K562 (cell line): Measurements from ENCODE around the gene ALDH5A1. TPM values are rescaled to one million over a fixed set of nuclear protein-coding genes. Genes with fewer than 3 reads are reported as not detected.

Source experiments
- ARID3A ChIP-seq: IDR thresholded peaks from 2 replicates; pipeline ENCODE4 v1.6.1; 2012; ENCODE audit warnings: low read depth, low read length, improper control_type of control experiment, borderline replicate concordance
- BCL6 ChIP-seq: fragments of 250-450 bp; sonication (Bioruptor Pico); IDR thresholded peaks from 2 replicates; pipeline ENCODE4 v1.4.0; 2020
- CBFA2T2 ChIP-seq: fragments of 450-650 bp; conservative IDR thresholded peaks from 2 replicates; pipeline ENCODE4 v1.6.1; 2017; ENCODE audit warnings: mild to moderate bottlenecking
- CBFA2T3 ChIP-seq: fragments of 450-650 bp; IDR thresholded peaks from 2 replicates; pipeline ENCODE4 v1.6.1; 2017
- EP400 ChIP-seq: fragments of 450-650 bp; IDR thresholded peaks from 2 replicates; pipeline ENCODE4 v1.6.1; 2017; ENCODE audit warnings: antibody characterized with exemption, mild to moderate bottlenecking, moderate library complexity
- GABPB2 ChIP-seq: fragments of 250-450 bp; sonication (Bioruptor Pico); conservative IDR thresholded peaks from 2 replicates; pipeline ENCODE4 v1.5.1; 2021; ENCODE audit warnings: mild to moderate bottlenecking
- GATA2 ChIP-seq: sonication (generic); formaldehyde crosslinking; IDR thresholded peaks from 2 replicates; pipeline ENCODE4 v1.4.0; 2020; ENCODE audit warnings: mild to moderate bottlenecking, missing genetic modification reagents
- LEF1 ChIP-seq: fragments of 450-650 bp; IDR thresholded peaks from 2 replicates; pipeline ENCODE4 v1.6.1; 2016; ENCODE audit warnings: mild to moderate bottlenecking
- MLX ChIP-seq, 2 experiments: fragments of 450-650 bp in 1 of 2; sonication (generic) in 1 of 2; formaldehyde crosslinking; conservative IDR thresholded peaks; 2 replicates each; pipeline versions ENCODE4 v1.4.0 to v1.8.1; 2020 to 2022; ENCODE audit warnings: mild to moderate bottlenecking in 1 of 2, missing genetic modification reagents in 1 of 2
- POLR3A ChIP-seq: IDR thresholded peaks from 2 replicates; pipeline ENCODE4 v1.6.1; 2011; ENCODE audit warnings: borderline replicate concordance, mild to moderate bottlenecking, moderate library complexity; ENCODE audit not compliant: insufficient read length, insufficient read depth; ENCODE audit errors: extremely low read depth
- USF1 ChIP-seq: sonication (generic); formaldehyde crosslinking; IDR thresholded peaks from 2 replicates; pipeline ENCODE4 v1.9.0; 2022; ENCODE audit warnings: mild to moderate bottlenecking, missing genetic modification reagents
- ZFX ChIP-seq: sonication (generic); formaldehyde crosslinking; IDR thresholded peaks from 2 replicates; pipeline ENCODE4 v1.8.0; 2022; ENCODE audit warnings: mild to moderate bottlenecking, missing genetic modification reagents, moderate library complexity
- ZNF124 ChIP-seq: sonication (generic); formaldehyde crosslinking; IDR thresholded peaks from 2 replicates; pipeline ENCODE4 v1.8.1; 2022; ENCODE audit warnings: missing genetic modification reagents
- ZNF551 ChIP-seq: fragments of 250-450 bp; sonication (Bioruptor Pico); IDR thresholded peaks from 2 replicates; pipeline ENCODE4 v1.5.0; 2021; ENCODE audit warnings: mild to moderate bottlenecking, moderate library complexity
- ZNF717 ChIP-seq: fragments of 250-450 bp; sonication (Bioruptor Pico); IDR thresholded peaks from 2 replicates; pipeline ENCODE4 v1.5.0; 2021
- polyA plus RNA-seq, 8 experiments: library from polyadenylated mRNA; depleted of rRNA in 4 of 8; stranded (reverse) in 5 of 8; unstranded in 3 of 8; fragments of >200 nt; fragmentation: Nextera tagmentation in 2 of 8; fragmentation: Illumina TruSeq in 1 of 8; extraction: Ambion mirVana in 2 of 8; extraction: Trizol in 1 of 8; gene quantifications; 2 replicates each; pipeline versions ENCODE4 v1.2.1 to v1.2.3, GENCODE V29; 2011 to 2014; ENCODE audit warnings: inconsistent platforms in 1 of 8, missing spikeins in 1 of 8
- total RNA-seq, 7 experiments: library from RNA; depleted of rRNA in 6 of 7; stranded (reverse); fragments of >200 nt in 6 of 7; fragmentation: Illumina TruSeq in 2 of 7; extraction: Trizol in 2 of 7; gene quantifications; 2 replicates each; pipeline versions ENCODE4 v1.2.1 to v1.2.3, GENCODE V29; 2011 to 2021; ENCODE audit warnings: low replicate concordance in 1 of 7

The ALDH5A1 gene
- total and polyA plus RNA-seq, 9 of the 15 experiments (the other 6 are each of a cell fraction or from before 2014, with no cell fraction given), result 2.2 to 19.7 (median 9.5) TPM

GRCh38 chr6:24451581-24452388 lies 43.0 kb upstream of the ALDH5A1 start (continued):
- TF ChIP-seq ZFX (CRISPR knock-in tag) (no peak; the same call in 1 of the 2 replicates), EP400 (no peak), POLR3A (no peak), MLX (CRISPR knock-in tag; conservative IDR thresholded peaks at IDR 0.05) (no peak), ZNF551 (CRISPR knock-in tag) (no peak), USF1 (no peak), ZNF717 (CRISPR knock-in tag) (no peak), GATA2 (0 out of 2 replicates have a peak, but pooled peaks have one; percentile 16), ARID3A (no peak), ZNF124 (CRISPR knock-in tag) (no peak), BCL6 (CRISPR knock-in tag) (no peak), GABPB2 (CRISPR knock-in tag) (no peak), LEF1 (no peak), CBFA2T2 (no peak), CBFA2T3 (peak; percentile 51)
